GM18507 (cell line): ENCODE measurements around the gene FCGR3B.
A peak's percentile ranks its signal among the peaks of the same experiment; 100 is the strongest.
"Not testable (repeated sequence)": the region's sequence is repeated elsewhere in the genome, so short reads cannot be mapped to it uniquely, and the experiment has no call there.

ENCODE experiments used
- DNase-seq: peaks from one replicate; pipeline ENCODE4 v3.0.0; 2011; ENCODE audit warnings: low read depth; ENCODE audit not compliant: insufficient read length; ENCODE audit errors: extremely low spot score
- FAIRE-seq: peaks from 2 replicates; lab custom pipeline; 2011; peaks lifted over from hg19 to GRCh38; lab: Jason Lieb, UNC

The FCGR3B gene

GRCh38 chr1:161631076-161631475 is at the start of gene FCGR3B:
FCGR3B (minus strand) TSS chr1:161631176; CDS start chr1:161631094, 82 bp downstream.
- FAIRE-seq, result no peak
- DNase-seq, result no peak

- DNase-seq, result no peak
- FAIRE-seq, result no peak
Measured at GRCh38 chr1:161678500-161678899, 47.5 kb upstream of the FCGR3B start.

DNA sequence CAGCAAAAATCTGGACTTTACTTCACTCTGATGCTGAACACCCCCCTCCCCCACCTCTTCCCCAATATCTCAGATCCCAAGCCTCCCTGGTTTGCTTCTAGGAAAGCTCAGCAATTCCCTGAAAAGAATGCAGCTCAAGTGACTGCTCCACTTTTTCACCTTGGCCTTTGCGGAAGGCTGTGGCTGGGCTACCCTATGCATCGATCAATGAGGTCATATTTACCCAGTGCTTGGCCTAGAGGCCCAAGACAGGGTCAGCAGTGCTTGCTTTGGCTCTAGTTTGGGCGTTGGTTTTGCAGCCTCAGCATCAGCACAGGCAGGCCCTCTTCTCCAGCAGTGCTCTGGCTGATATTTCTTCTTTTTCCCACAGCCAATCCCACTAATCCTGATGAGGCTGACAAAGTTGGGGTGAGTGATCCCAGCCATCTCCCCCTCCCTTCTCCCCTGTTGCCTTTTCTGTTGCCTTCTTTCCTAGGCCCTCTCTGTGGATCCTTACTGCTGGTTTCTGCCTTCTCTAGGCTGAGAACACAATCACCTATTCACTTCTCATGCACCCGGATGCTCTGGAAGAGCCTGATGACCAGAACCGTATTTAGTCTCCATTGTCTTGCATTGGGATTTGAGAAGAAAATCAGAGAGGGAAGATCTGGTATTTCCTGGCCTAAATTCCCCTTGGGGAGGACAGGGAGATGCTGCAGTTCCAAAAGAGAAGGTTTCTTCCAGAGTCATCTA is 46.1 kb upstream of the FCGR3B start:
- FAIRE-seq (no peak), DNase-seq (no peak)

DNA sequence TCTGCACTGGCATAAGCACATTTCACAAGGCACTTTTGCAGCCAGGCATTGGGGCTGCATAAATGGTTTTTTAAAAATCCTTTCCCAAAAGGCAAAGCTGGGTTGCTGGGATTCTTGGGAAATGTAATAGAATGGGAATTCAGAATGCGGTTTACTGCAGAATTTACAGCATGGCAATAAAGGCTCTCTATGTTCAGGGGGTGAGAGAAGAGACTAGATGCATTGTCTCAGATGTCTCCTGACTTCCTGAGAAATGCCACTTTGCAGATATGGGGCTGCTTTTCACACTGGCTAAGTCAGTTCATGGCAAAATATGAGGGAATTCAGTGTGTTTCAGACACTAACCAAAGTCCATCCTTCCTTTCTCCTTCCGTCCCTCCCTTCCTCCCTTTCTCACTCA is 45.5 kb upstream of the FCGR3B start:
- DNase-seq (no peak), FAIRE-seq (no peak)

GRCh38 chr1:161674908-161675307 is 43.9 kb upstream of the FCGR3B start:
- not testable (repeated sequence) for DNase-seq, FAIRE-seq

DNA sequence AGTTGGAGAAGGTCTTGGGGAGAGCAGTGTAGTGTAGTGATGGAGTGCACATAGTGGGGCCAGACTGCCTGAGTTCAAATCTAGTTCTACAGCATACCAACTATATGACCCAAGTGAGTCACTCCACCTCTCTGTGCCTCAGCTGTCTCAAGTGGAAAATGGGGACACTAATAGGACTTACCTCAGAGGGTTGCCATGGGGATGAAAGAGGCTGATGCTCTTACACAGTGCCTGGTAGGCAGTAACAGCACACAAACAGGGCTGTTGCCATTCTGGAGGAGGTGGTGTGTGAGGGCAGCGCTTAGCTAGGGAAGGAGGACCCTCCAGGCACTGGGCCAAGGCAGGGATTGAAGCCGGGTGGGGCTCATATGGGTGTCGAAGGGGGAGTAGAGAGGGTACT is 43.5 kb upstream of the FCGR3B start:
- not testable (repeated sequence) for DNase-seq, FAIRE-seq

DNA sequence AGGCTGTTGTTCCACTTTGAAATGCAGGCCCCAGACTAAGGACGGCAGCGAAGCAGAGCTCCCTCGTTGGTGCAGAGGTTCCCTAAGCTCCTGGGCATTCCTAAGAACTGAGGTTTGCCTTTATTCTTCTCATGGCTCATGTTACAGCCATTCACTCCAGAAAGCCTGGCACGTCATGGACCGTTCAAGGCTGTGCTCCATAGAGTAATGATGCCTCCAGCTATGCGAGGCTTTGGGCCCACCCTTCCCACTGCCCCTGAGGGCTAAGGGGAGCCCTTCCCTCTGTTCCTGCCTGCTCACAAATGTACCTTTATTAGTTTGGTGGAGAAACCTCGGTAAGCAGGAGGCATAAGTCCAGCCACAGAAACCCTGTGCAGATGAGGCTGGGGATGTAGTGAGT is 42.5 kb upstream of the FCGR3B start:
- DNase-seq, FAIRE-seq: not testable (repeated sequence)

DNA sequence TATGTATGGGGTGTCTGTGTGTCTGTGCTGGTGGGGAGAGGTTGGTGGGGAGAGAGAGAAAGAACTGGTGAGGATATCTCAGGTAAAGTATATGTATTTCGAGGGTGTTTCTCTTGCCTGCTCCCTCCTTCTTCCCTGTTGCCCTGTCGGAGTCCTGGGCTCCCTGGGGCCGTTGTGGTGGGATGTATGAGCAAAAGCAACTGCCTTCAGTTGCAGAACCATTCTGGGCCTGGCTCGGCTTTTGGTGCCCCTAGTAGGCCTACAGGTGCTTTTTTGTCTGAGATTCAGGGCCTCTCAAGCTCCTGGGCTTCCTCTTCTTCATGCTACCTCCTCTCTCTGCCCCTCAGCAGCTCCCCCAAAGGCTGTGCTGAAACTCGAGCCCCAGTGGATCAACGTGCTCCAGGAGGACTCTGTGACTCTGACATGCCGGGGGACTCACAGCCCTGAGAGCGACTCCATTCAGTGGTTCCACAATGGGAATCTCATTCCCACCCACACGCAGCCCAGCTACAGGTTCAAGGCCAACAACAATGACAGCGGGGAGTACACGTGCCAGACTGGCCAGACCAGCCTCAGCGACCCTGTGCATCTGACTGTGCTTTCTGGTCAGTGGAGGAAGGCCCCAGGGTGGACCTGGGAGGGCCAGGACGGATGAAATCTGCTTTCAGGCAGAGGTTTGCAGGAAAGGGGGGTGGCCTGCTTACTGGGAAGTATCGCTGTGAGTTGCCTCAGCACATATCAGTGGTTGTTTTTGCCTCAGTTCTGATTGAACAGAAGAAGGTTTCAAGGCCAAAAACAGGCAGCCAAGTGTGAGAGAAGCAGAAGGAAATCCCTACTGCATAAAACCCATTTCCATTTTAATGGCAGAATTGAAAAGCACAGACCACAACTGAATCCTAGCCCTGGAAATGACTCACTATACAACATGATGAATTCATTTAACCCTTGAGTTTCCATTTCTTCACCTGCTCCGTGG is 40.4 kb upstream of the FCGR3B start:
- DNase-seq, FAIRE-seq: not testable (repeated sequence)

DNA sequence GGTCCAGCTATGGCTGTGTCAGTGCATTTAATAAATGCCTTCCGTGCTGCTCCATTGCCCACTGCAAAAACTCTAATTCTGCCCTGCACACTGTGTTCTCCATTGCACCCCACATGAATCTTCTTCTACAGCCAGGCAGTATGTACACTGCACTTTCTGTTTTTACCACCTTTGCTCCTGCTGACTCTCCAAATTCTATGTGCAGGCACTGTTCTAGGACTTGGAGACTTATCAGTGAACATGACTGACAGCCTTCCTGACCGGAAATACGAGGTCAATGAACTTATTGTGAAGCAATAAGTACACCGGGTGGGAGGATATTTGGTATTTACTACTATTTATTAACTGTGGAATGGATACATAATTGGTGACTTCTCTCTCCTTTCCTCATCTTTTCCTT is 33.7 kb upstream of the FCGR3B start:
- DNase-seq, FAIRE-seq: not testable (repeated sequence)

- not testable (repeated sequence) for DNase-seq, FAIRE-seq
Measured at GRCh38 chr1:161663569-161663968, 32.6 kb upstream of the FCGR3B start.

DNA sequence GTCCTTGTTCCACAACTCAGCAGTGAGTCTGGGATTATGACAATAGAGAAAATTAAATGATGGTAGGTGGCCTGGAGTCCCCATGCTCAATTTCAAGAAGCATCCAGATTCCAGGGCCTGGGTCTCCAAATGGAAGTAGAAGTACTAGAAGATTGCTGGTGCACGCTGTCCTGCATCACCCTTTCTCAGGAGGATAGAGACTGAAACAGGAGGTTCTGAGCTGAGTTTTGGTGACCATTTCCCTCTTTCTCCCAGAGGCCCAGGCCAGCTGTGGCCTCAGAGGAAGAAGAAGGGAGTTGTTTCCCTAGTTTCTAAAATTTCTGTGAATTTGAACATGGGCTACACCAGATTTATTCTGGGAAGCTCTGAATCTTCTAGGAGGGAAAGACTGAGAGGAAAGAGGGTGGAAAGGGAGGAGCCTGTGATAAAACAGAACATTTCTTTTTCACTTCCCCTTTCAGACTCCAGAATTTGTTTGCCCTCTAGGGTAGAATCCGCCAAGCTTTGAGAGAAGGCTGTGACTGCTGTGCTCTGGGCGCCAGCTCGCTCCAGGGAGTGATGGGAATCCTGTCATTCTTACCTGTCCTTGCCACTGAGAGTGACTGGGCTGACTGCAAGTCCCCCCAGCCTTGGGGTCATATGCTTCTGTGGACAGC is 31.8 kb upstream of the FCGR3B start, which contains the start of gene FCGR2B:
Gene FCGR2B, plus strand, starts transcription at position 460 of the 656 bp plus-strand sequence. Its CDS starts 99 bp downstream, at position 559.
- not testable (repeated sequence) for DNase-seq
- FAIRE-seq, result peak; percentile 94

DNA sequence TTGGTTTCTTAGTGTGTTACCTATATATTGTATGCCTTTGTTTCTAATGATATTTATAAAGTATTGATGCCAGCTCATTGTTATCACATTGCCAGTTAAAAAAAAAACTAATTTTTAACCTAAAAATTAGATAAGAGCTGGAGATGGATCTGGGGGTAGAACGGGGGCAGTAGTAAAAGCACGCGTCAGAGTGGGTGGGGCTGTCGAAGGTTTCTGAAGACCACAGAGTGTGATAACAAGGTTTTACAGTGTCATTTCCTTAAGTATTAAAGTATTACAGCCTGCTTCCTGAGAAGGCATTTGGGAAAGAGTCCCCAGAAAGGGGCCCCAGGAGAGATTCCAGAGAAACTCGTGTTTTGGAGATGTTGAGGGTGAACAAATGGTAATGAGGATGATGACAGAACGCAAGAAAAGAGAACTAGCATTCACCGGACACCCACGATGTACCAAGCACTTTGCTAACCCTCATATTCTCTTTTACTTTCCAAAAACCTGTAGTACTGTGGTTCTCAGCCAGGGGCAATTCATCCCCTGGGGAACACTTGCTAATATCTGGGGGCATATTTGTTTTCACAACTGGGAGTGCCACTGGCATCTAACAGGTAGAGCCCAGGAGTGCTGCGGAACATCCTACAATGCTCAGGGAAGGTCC is 30.8 kb upstream of the FCGR3B start:
- peak; percentile 61 for FAIRE-seq

GRCh38 chr1:161658524-161658923 is 27.5 kb upstream of the FCGR3B start:
- DNase-seq, result not testable (repeated sequence)
- FAIRE-seq, result peak; percentile 65

More for the DNA sequence above, 30.8 kb upstream of the FCGR3B start:
- not testable (repeated sequence) for DNase-seq

DNA sequence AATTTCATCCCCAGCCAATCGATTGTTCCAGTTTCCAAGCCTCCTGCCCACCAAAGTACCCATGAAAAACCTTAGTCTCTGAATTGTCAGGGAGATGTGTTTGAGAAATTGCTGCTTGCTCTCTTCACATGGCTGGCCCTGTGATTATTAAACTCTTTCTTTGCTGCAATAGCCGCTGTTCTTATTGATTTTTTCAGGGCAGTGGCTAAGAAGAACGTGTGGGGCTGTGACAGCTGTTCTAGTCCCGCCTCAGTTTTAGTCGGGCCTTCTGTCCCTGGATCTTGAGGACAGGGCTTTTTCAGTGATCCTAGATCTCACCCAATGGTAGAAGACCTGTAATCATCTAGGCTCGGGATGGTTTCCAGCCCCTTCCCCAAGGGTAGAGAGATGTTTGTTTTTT is 23.0 kb upstream of the FCGR3B start:
- not testable (repeated sequence) for DNase-seq, FAIRE-seq

- not testable (repeated sequence) for FAIRE-seq, DNase-seq
Measured at GRCh38 chr1:161653541-161653940, 22.6 kb upstream of the FCGR3B start.

GRCh38 chr1:161647507-161648360 is 16.8 kb upstream of the FCGR3B start:
- peak; percentile 90 for FAIRE-seq
- DNase-seq, result not testable (repeated sequence)

GRCh38 chr1:161644855-161645254 is 13.9 kb upstream of the FCGR3B start:
- not testable (repeated sequence) for DNase-seq
- FAIRE-seq, result peak; percentile 64
